ENCODE data around the gene SPOP.
"Not testable (repeated sequence)": the region's sequence is repeated elsewhere in the genome, so short reads cannot be mapped to it uniquely, and the experiment has no call there.

SPOP gene

GRCh38 chr17:49695698-49696232, 17.9 kb upstream of the SPOP start:
- no peak for DNase-seq (ENCODE audit: low spot score)

GRCh38 chr17:49694847-49695697, 17.2 kb upstream of the SPOP start:
- peak; percentile 54 for DNase-seq (ENCODE audit: low spot score)

- no peak for DNase-seq (ENCODE audit: low spot score)
Observed at GRCh38 chr17:49692751-49693150, 14.9 kb upstream of the SPOP start.

- no peak for DNase-seq (ENCODE audit: low spot score)
Observed at GRCh38 chr17:49691677-49692191, 13.8 kb upstream of the SPOP start.

GRCh38 chr17:49691086-49691676, 13.3 kb upstream of the SPOP start:
- DNase-seq (ENCODE audit: low spot score) = no peak

- no peak for DNase-seq (ENCODE audit: low spot score)
Observed at GRCh38 chr17:49690256-49690655, 12.4 kb upstream of the SPOP start.

- no peak for DNase-seq (ENCODE audit: low spot score)
Observed at GRCh38 chr17:49688848-49689247, 11.0 kb upstream of the SPOP start.

- no peak for DNase-seq (ENCODE audit: low spot score)
Observed at GRCh38 chr17:49687878-49688491, 10.1 kb upstream of the SPOP start.

GRCh38 chr17:49681106-49681979, 3.4 kb upstream of the SPOP start:
- no peak for DNase-seq (ENCODE audit: low spot score)

GRCh38 chr17:49680314-49680713, 2.4 kb upstream of the SPOP start:
- DNase-seq (ENCODE audit: low spot score) = no peak

- DNase-seq (ENCODE audit: low spot score) = peak; percentile 99
Observed at GRCh38 chr17:49677134-49677932, 564 bp downstream of the SPOP start.

GRCh38 chr17:49676276-49676868, 1.5 kb downstream of the SPOP start:
- no peak for DNase-seq (ENCODE audit: low spot score)

- no peak for DNase-seq (ENCODE audit: low spot score)
Observed at GRCh38 chr17:49674507-49674906, 3.4 kb downstream of the SPOP start.

GRCh38 chr17:49673679-49674078, 4.2 kb downstream of the SPOP start:
- not testable (repeated sequence) for DNase-seq (ENCODE audit: low spot score)

- DNase-seq (ENCODE audit: low spot score) = no peak
Observed at GRCh38 chr17:49670641-49671040, 7.3 kb downstream of the SPOP start.

GRCh38 chr17:49670002-49670401, 7.9 kb downstream of the SPOP start:
- DNase-seq (ENCODE audit: low spot score) = no peak

- DNase-seq (ENCODE audit: low spot score) = no peak
Observed at GRCh38 chr17:49667854-49668253, 10.0 kb downstream of the SPOP start.

- DNase-seq (ENCODE audit: low spot score) = no peak
Observed at GRCh38 chr17:49664706-49665211, 13.1 kb downstream of the SPOP start.

GRCh38 chr17:49659661-49660382, 18.1 kb downstream of the SPOP start:
- no peak for DNase-seq (ENCODE audit: low spot score)

GRCh38 chr17:49656247-49656646, 21.6 kb downstream of the SPOP start:
- DNase-seq (ENCODE audit: low spot score) = no peak

Measured in AG08395 (cell line).